DND-41 (cell line): Measurements from ENCODE around the gene MLYCD.

Source experiments
- EZH2 ChIP-seq: IDR thresholded peaks from 3 replicates; pipeline ENCODE4 v1.6.1; 2012; ENCODE audit warnings: borderline replicate concordance, low read depth, mild to moderate bottlenecking, moderate library complexity, low read length, inconsistent platforms; ENCODE audit not compliant: severe bottlenecking
- TF ChIP-seq, protein P1 (sequence below): IDR thresholded peaks from 2 replicates; pipeline ENCODE4 v1.5.1; 2012; ENCODE audit warnings: borderline replicate concordance, low read length, moderate library complexity, mild to moderate bottlenecking; ENCODE audit not compliant: poor library complexity, severe bottlenecking; ENCODE audit errors: extremely low read depth

DNA sequence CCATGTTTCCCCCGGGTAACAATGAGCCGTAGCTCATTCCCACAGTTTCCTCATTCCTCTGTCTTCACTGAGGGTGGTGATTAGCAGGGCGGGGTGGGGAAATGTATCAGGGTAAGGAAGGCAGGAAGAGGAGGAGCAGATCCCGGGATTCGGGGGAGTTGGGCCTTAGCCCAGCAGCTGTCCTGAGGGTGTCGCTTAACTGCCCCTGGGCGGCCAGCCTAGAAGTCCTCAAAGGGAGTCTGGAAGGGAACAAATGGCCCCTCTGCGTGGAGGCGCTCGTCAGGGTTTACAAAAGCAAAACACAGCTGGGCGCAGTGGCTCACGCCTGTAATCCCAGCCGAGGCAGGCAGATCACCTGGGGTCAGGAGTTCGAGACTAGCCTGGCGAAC, 14.3 kb downstream of the MLYCD start:
- TF ChIP-seq, protein P1, sequence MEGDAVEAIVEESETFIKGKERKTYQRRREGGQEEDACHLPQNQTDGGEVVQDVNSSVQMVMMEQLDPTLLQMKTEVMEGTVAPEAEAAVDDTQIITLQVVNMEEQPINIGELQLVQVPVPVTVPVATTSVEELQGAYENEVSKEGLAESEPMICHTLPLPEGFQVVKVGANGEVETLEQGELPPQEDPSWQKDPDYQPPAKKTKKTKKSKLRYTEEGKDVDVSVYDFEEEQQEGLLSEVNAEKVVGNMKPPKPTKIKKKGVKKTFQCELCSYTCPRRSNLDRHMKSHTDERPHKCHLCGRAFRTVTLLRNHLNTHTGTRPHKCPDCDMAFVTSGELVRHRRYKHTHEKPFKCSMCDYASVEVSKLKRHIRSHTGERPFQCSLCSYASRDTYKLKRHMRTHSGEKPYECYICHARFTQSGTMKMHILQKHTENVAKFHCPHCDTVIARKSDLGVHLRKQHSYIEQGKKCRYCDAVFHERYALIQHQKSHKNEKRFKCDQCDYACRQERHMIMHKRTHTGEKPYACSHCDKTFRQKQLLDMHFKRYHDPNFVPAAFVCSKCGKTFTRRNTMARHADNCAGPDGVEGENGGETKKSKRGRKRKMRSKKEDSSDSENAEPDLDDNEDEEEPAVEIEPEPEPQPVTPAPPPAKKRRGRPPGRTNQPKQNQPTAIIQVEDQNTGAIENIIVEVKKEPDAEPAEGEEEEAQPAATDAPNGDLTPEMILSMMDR, result no peak
- no peak for TF ChIP-seq EZH2
